Measurements from ENCODE around the gene IZUMO1.
A peak's percentile ranks its signal among the peaks of the same experiment; 100 is the strongest.
"Not testable (repeated sequence)": the region's sequence is repeated elsewhere in the genome, so short reads cannot be mapped to it uniquely, and the experiment has no call there.

IZUMO1 gene

GRCh38 chr19:48713041-48713863 lies 33.5 kb downstream of the IZUMO1 start:
- peak; percentile 20 for DNase-seq

- no peak for DNase-seq
Measured at GRCh38 chr19:48711106-48711662, 35.5 kb downstream of the IZUMO1 start.

- no peak for DNase-seq
Measured at GRCh38 chr19:48708471-48708870, 38.2 kb downstream of the IZUMO1 start.

- DNase-seq, result peak; percentile 18
Measured at GRCh38 chr19:48705431-48705830, 41.3 kb downstream of the IZUMO1 start.

- no peak for DNase-seq
Measured at GRCh38 chr19:48703316-48703715, 43.4 kb downstream of the IZUMO1 start.

GRCh38 chr19:48702701-48703100 lies 44.0 kb downstream of the IZUMO1 start:
- no peak for DNase-seq

- DNase-seq, result peak; percentile 76
Measured at GRCh38 chr19:48698046-48698445, 48.7 kb downstream of the IZUMO1 start.

GRCh38 chr19:48696353-48697010 lies 50.2 kb downstream of the IZUMO1 start:
- peak; percentile 4 for DNase-seq

- DNase-seq, result no peak
Measured at GRCh38 chr19:48695743-48696352, 50.9 kb downstream of the IZUMO1 start, which contains the start of gene FUT2. Gene FUT2 (plus strand): TSS chr19:48695971. CDS start chr19:48702957, 6,986 bp downstream.

- not testable (repeated sequence) for DNase-seq
Measured at GRCh38 chr19:48693629-48694028, 53.1 kb downstream of the IZUMO1 start.
